NCI-H774 (cell line): ENCODE measurements around the gene CRB2.

Source experiments
- DNase-seq: peaks from one replicate; lab custom pipeline; 2025; lab: John Stamatoyannopoulos, UW

The CRB2 gene

GRCh38 chr9:123406691-123407216 is 50.8 kb downstream of the CRB2 start:
- no peak for DNase-seq

GRCh38 chr9:123407217-123407851 is 51.3 kb downstream of the CRB2 start:
- peak; percentile 41 for DNase-seq

GRCh38 chr9:123408313-123409262 is 52.6 kb downstream of the CRB2 start:
- DNase-seq = no peak

- no peak for DNase-seq
These were observed 54.4 kb downstream of the CRB2 start for GRCh38 chr9:123410281-123410910.

GRCh38 chr9:123411191-123411590 is 55.2 kb downstream of the CRB2 start:
- no peak for DNase-seq

GRCh38 chr9:123411636-123412035 is 55.6 kb downstream of the CRB2 start:
- no peak for DNase-seq

- no peak for DNase-seq
These were observed 56.3 kb downstream of the CRB2 start for GRCh38 chr9:123412171-123412820.

- DNase-seq = no peak
These were observed 58.2 kb downstream of the CRB2 start for GRCh38 chr9:123414204-123414603.

- no peak for DNase-seq
These were observed 59.2 kb downstream of the CRB2 start for GRCh38 chr9:123414936-123415930.

- no peak for DNase-seq
These were observed 60.2 kb downstream of the CRB2 start for GRCh38 chr9:123416176-123416575.

GRCh38 chr9:123417289-123418051 is 61.5 kb downstream of the CRB2 start:
- no peak for DNase-seq

GRCh38 chr9:123418052-123418430 is 62.0 kb downstream of the CRB2 start:
- no peak for DNase-seq

- DNase-seq = no peak
These were observed 62.5 kb downstream of the CRB2 start for GRCh38 chr9:123418506-123418905.

- no peak for DNase-seq
These were observed 63.1 kb downstream of the CRB2 start for GRCh38 chr9:123419091-123419490.

GRCh38 chr9:123419721-123420591 is 64.0 kb downstream of the CRB2 start:
- DNase-seq = no peak

- DNase-seq = no peak
These were observed 64.7 kb downstream of the CRB2 start for GRCh38 chr9:123420592-123421111.

- DNase-seq = no peak
These were observed 65.2 kb downstream of the CRB2 start for GRCh38 chr9:123421186-123421585.

- DNase-seq = no peak
These were observed 65.9 kb downstream of the CRB2 start for GRCh38 chr9:123421801-123422455.
